ENCODE data around the gene SDHAF2. TPM values are rescaled to one million over a fixed set of nuclear protein-coding genes. Genes with fewer than 3 reads are reported as not detected.

SDHAF2 gene
- total RNA-seq, 2 experiments from 2014 or later: 47.3 to 47.5 TPM

- ChIA-PET POLR2A (interaction anchor here (1.0 kb wide), 1 partner anchor 119 kb away, joined by 3 read pairs; the partner anchor contains the start of gene TMEM138), CTCF (interaction anchor here (1.5 to 5.5 kb wide), 2 partner anchors 24 to 37 kb away, joined by 7 to 52 read pairs; no protein-coding TSS in a partner anchor)
- Mint-ChIP-seq H3K4me3 (no peak overlapping the region), H3K27ac (no peak overlapping the region), H3K4me1 (peaks cover 3% of the 10 kb centered on the region), H3K36me3 (ENCODE audit: low read depth) (no peaks in the 10 kb centered on the region), H3K27me3 (no peaks in the 10 kb centered on the region), H3K9me3 (no peaks in the 10 kb centered on the region)
- no peak for DNase-seq
These were observed 51.0 kb downstream of the SDHAF2 start for GRCh38 chr11:61480994-61481335.

- CTCF ChIA-PET: interaction anchor here (0.5 to 5.5 kb wide), 5 partner anchors 9 to 279 kb away, joined by 3 to 52 read pairs (median 4); no protein-coding TSS in a partner anchor
- Mint-ChIP-seq H3K27me3 (no peaks in the 10 kb centered on the region), H3K27ac (no peak overlapping the region)
These were observed 51.9 kb downstream of the SDHAF2 start for GRCh38 chr11:61481806-61482205.

GRCh38 chr11:61482513-61482912, 52.6 kb downstream of the SDHAF2 start:
- H3K27me3 Mint-ChIP-seq: no peaks in the 10 kb centered on the region
- no peaks in the 10 kb centered on the region for H3K36me3 Mint-ChIP-seq (ENCODE audit: low read depth)
- DNase-seq: peak; percentile 33
- H3K9me3 Mint-ChIP-seq: no peaks in the 10 kb centered on the region
- no peak overlapping the region for H3K4me3 Mint-ChIP-seq
- ChIA-PET POLR2A (no interaction called here), CTCF (interaction anchor here (1.0 to 5.5 kb wide), 5 partner anchors 10 to 110 kb away, joined by 3 to 52 read pairs (median 4); no protein-coding TSS in a partner anchor)
- no peak overlapping the region for H3K27ac Mint-ChIP-seq
- H3K4me1 Mint-ChIP-seq: peaks cover 3% of the 10 kb centered on the region

More at GRCh38 chr11:61481806-61482205, 51.9 kb downstream of the SDHAF2 start:
- H3K36me3 Mint-ChIP-seq (ENCODE audit: low read depth): no peaks in the 10 kb centered on the region
- DNase-seq: no peak
- POLR2A ChIA-PET: no interaction called here
- H3K4me1 Mint-ChIP-seq: peaks cover 3% of the 10 kb centered on the region
- no peaks in the 10 kb centered on the region for H3K9me3 Mint-ChIP-seq
- H3K4me3 Mint-ChIP-seq: no peak overlapping the region

GRCh38 chr11:61484541-61484940, 54.6 kb downstream of the SDHAF2 start:
- H3K36me3 Mint-ChIP-seq (ENCODE audit: low read depth): no peaks in the 10 kb centered on the region
- H3K4me3 Mint-ChIP-seq: no peak overlapping the region
- ChIA-PET CTCF (interaction anchor here (1.0 to 1.5 kb wide), 2 partner anchors 24 to 30 kb away, joined by 3 to 4 read pairs; partner anchors contain the start of gene LRRC10B), POLR2A (no interaction called here)
- no peaks in the 10 kb centered on the region for H3K27me3 Mint-ChIP-seq
- H3K27ac Mint-ChIP-seq: no peak overlapping the region
- DNase-seq: no peak
- no peaks in the 10 kb centered on the region for H3K9me3 Mint-ChIP-seq
- H3K4me1 Mint-ChIP-seq: no peaks in the 10 kb centered on the region

GRCh38 chr11:61485080-61485479, 55.2 kb downstream of the SDHAF2 start:
- H3K27me3 Mint-ChIP-seq: no peaks in the 10 kb centered on the region
- ChIA-PET POLR2A (no interaction called here), CTCF (interaction anchor here (1.3 kb wide), 1 partner anchor 8 kb away, joined by 3 read pairs; no protein-coding TSS in a partner anchor)
- no peaks in the 10 kb centered on the region for H3K9me3 Mint-ChIP-seq
- no peaks in the 10 kb centered on the region for H3K4me1 Mint-ChIP-seq
- H3K36me3 Mint-ChIP-seq (ENCODE audit: low read depth): no peaks in the 10 kb centered on the region
- no peak overlapping the region for H3K27ac Mint-ChIP-seq
- no peak for DNase-seq
- no peak overlapping the region for H3K4me3 Mint-ChIP-seq

- CTCF ChIA-PET: interaction anchor here (1.3 kb wide), 1 partner anchor 9 kb away, joined by 3 read pairs; no protein-coding TSS in a partner anchor
- POLR2A ChIA-PET: no interaction called here
- H3K27me3 Mint-ChIP-seq: no peaks in the 10 kb centered on the region
- H3K4me1 Mint-ChIP-seq: no peaks in the 10 kb centered on the region
- H3K4me3 Mint-ChIP-seq: no peak overlapping the region
- no peaks in the 10 kb centered on the region for H3K36me3 Mint-ChIP-seq (ENCODE audit: low read depth)
- no peak for DNase-seq
- H3K27ac Mint-ChIP-seq: no peak overlapping the region
- no peaks in the 10 kb centered on the region for H3K9me3 Mint-ChIP-seq
These were observed 56.2 kb downstream of the SDHAF2 start for GRCh38 chr11:61486011-61486620.

GRCh38 chr11:61486779-61487178, 56.9 kb downstream of the SDHAF2 start:
- ChIA-PET CTCF (interaction anchor here (0.6 kb wide), 1 partner anchor 30 kb away, joined by 4 read pairs; no protein-coding TSS in a partner anchor), POLR2A (no interaction called here)
- H3K36me3 Mint-ChIP-seq (ENCODE audit: low read depth): no peaks in the 10 kb centered on the region
- H3K9me3 Mint-ChIP-seq: no peaks in the 10 kb centered on the region
- no peak for DNase-seq
- H3K27ac Mint-ChIP-seq: no peak overlapping the region
- no peak overlapping the region for H3K4me3 Mint-ChIP-seq
- H3K27me3 Mint-ChIP-seq: no peaks in the 10 kb centered on the region
- no peaks in the 10 kb centered on the region for H3K4me1 Mint-ChIP-seq

- H3K36me3 Mint-ChIP-seq (ENCODE audit: low read depth): no peaks in the 10 kb centered on the region
- H3K4me3 Mint-ChIP-seq: no peak overlapping the region
- DNase-seq: no peak
- no peaks in the 10 kb centered on the region for H3K9me3 Mint-ChIP-seq
- POLR2A ChIA-PET: interaction anchor here (0.7 kb wide), 1 partner anchor 136 kb away, joined by 4 read pairs; no protein-coding TSS in a partner anchor
- H3K27me3 Mint-ChIP-seq: no peaks in the 10 kb centered on the region
- CTCF ChIA-PET: interaction anchor here (0.6 to 2.0 kb wide), 3 partner anchors 8 to 41 kb away, joined by 4 to 6 read pairs (median 5); no protein-coding TSS in a partner anchor
- H3K4me1 Mint-ChIP-seq: no peaks in the 10 kb centered on the region
- no peak overlapping the region for H3K27ac Mint-ChIP-seq
These were observed 57.6 kb downstream of the SDHAF2 start for GRCh38 chr11:61487342-61488025.

- H3K4me3 Mint-ChIP-seq: no peak overlapping the region
- H3K27me3 Mint-ChIP-seq: no peaks in the 10 kb centered on the region
- H3K9me3 Mint-ChIP-seq: no peaks in the 10 kb centered on the region
- no peak overlapping the region for H3K27ac Mint-ChIP-seq
- POLR2A ChIA-PET: no interaction called here
- H3K36me3 Mint-ChIP-seq (ENCODE audit: low read depth): no peaks in the 10 kb centered on the region
- H3K4me1 Mint-ChIP-seq: no peaks in the 10 kb centered on the region
- CTCF ChIA-PET: interaction anchor here (1.4 to 2.0 kb wide), 2 partner anchors 9 to 42 kb away, joined by 5 to 6 read pairs; no protein-coding TSS in a partner anchor
- no peak for DNase-seq
These were observed 58.8 kb downstream of the SDHAF2 start for GRCh38 chr11:61488651-61489291.

- ChIA-PET POLR2A (no interaction called here), CTCF (interaction anchor here (1.4 kb wide), 1 partner anchor 27 kb away, joined by 3 read pairs; no protein-coding TSS in a partner anchor)
- no peaks in the 10 kb centered on the region for H3K4me1 Mint-ChIP-seq
- no peak overlapping the region for H3K27ac Mint-ChIP-seq
- H3K36me3 Mint-ChIP-seq (ENCODE audit: low read depth): no peaks in the 10 kb centered on the region
- DNase-seq: no peak
- no peaks in the 10 kb centered on the region for H3K9me3 Mint-ChIP-seq
- no peaks in the 10 kb centered on the region for H3K27me3 Mint-ChIP-seq
- no peak overlapping the region for H3K4me3 Mint-ChIP-seq
These were observed 60.2 kb downstream of the SDHAF2 start for GRCh38 chr11:61489833-61490721.

GRCh38 chr11:61491736-61492395, 61.9 kb downstream of the SDHAF2 start:
- Mint-ChIP-seq H3K27me3 (no peaks in the 10 kb centered on the region), H3K36me3 (ENCODE audit: low read depth) (no peaks in the 10 kb centered on the region), H3K4me1 (no peaks in the 10 kb centered on the region), H3K27ac (no peak overlapping the region), H3K9me3 (no peaks in the 10 kb centered on the region), H3K4me3 (no peak overlapping the region)
- ChIA-PET CTCF (no interaction called here), POLR2A (no interaction called here)
- no peak for DNase-seq

- ChIA-PET CTCF (no interaction called here), POLR2A (no interaction called here)
- no peaks in the 10 kb centered on the region for H3K27me3 Mint-ChIP-seq
- no peaks in the 10 kb centered on the region for H3K4me1 Mint-ChIP-seq
- no peaks in the 10 kb centered on the region for H3K9me3 Mint-ChIP-seq
- H3K4me3 Mint-ChIP-seq: no peak overlapping the region
- H3K36me3 Mint-ChIP-seq (ENCODE audit: low read depth): no peaks in the 10 kb centered on the region
- no peak overlapping the region for H3K27ac Mint-ChIP-seq
- no peak for DNase-seq
These were observed 64.5 kb downstream of the SDHAF2 start for GRCh38 chr11:61494381-61494961.

Measured in activated CD4-positive, alpha-beta memory T cell treated with anti-CD3 and anti-CD28 coated beads, Interleukin-2, amount 10 ng/mL, durations not matched to agents 7 days and 5 days (primary cell).